ENCODE data around the gene RASGEF1C. TPM values are rescaled to one million over a fixed set of nuclear protein-coding genes. Genes with fewer than 3 reads are reported as not detected.
"Not testable (repeated sequence)": the region's sequence is repeated elsewhere in the genome, so short reads cannot be mapped to it uniquely, and the experiment has no call there.

Gene RASGEF1C
- total and polyA plus RNA-seq, 4 donors, result 0.09 to 0.10 TPM; not detected in 2

GRCh38 chr5:180210961-180211760, 2.1 kb upstream of the RASGEF1C start:
- no peaks in the 10 kb centered on the region for H3K36me3 ChIP-seq (ENCODE audit: control insufficient read depth in 4 of 4, insufficient read depth in 3 of 4, low read depth in 1 of 4, low read length in 3 of 4)
- no peak for TF ChIP-seq HNF4G (IDR thresholded peaks at IDR 0.05)
- no peak for TF ChIP-seq EGR1 (IDR thresholded peaks at IDR 0.05; ENCODE audit: low read depth in 2 of 2)
- no peak for TF ChIP-seq RXRA (IDR thresholded peaks at IDR 0.05)
- no peak for TF ChIP-seq FOXA1 (IDR thresholded peaks at IDR 0.05)
- TF ChIP-seq CTCF (IDR thresholded peaks at IDR 0.05; ENCODE audit: low read depth, low read length, missing input control), result no peak
- TF ChIP-seq ZBTB33 (IDR thresholded peaks at IDR 0.05), result no peak
- no peak for TF ChIP-seq RAD21 (IDR thresholded peaks at IDR 0.05)
- TF ChIP-seq MAX (IDR thresholded peaks at IDR 0.05), result no peak
- TF ChIP-seq HNF4A (conservative IDR thresholded peaks at IDR 0.05), result no peak
- TF ChIP-seq FOXA2 (IDR thresholded peaks at IDR 0.05), result no peak
- TF ChIP-seq TAF1 (conservative IDR thresholded peaks at IDR 0.05), result no peak
- TF ChIP-seq YY1 (IDR thresholded peaks at IDR 0.05), result no peak
- TF ChIP-seq JUND (IDR thresholded peaks at IDR 0.05), result no peak
- no peak for TF ChIP-seq GABPA (IDR thresholded peaks at IDR 0.05 in 1 of 2, conservative IDR thresholded peaks at IDR 0.05 in 1 of 2)
- TF ChIP-seq NR2F2 (IDR thresholded peaks at IDR 0.05), result no peak
- TF ChIP-seq ATF3 (IDR thresholded peaks at IDR 0.05), result no peak
- TF ChIP-seq SP1 (IDR thresholded peaks at IDR 0.05), result no peak
- no peaks in the 10 kb centered on the region for H3K27me3 ChIP-seq (ENCODE audit: control insufficient read depth in 4 of 4, insufficient read depth in 4 of 4, low read length in 3 of 4)
- H3K27ac ChIP-seq (ENCODE audit: low read depth in 1 of 2, low read length in 2 of 2), result no peak overlapping the region
- H3K9me3 ChIP-seq (ENCODE audit: control insufficient read depth in 4 of 4, low read length in 3 of 4), result peaks cover 0 to 8% (median 2%) of the 10 kb centered on the region in 4 donors
- peaks cover 4 to 8% (median 5%) of the 10 kb centered on the region in 4 donors for H3K4me1 ChIP-seq (ENCODE audit: control insufficient read depth in 4 of 4, insufficient read depth in 4 of 4, low read length in 3 of 4)
- H3K4me3 ChIP-seq (ENCODE audit: low read depth in 1 of 3, low read length in 3 of 3), result no peak overlapping the region
- 90% methylated on average over 16 of the region's 16 CpGs for WGBS
- no peak overlapping the region for H3K9ac ChIP-seq (ENCODE audit: low read depth in 1 of 2, low read length in 2 of 2)
- no peak for DNase-seq (ENCODE audit: low spot score)

- H3K4me3 ChIP-seq (ENCODE audit: low read depth in 1 of 3, low read length in 3 of 3); H3K36me3 ChIP-seq (ENCODE audit: control insufficient read depth in 4 of 4, insufficient read depth in 3 of 4, low read depth in 1 of 4, low read length in 3 of 4); H3K27ac ChIP-seq (ENCODE audit: low read depth in 1 of 2, low read length in 2 of 2); H3K9me3 ChIP-seq (ENCODE audit: control insufficient read depth in 4 of 4, low read length in 3 of 4); H3K27me3 ChIP-seq (ENCODE audit: control insufficient read depth in 4 of 4, insufficient read depth in 4 of 4, low read length in 3 of 4); DNase-seq (ENCODE audit: low spot score); H3K4me1 ChIP-seq (ENCODE audit: control insufficient read depth in 4 of 4, insufficient read depth in 4 of 4, low read length in 3 of 4); H3K9ac ChIP-seq (ENCODE audit: low read depth in 1 of 2, low read length in 2 of 2): not testable (repeated sequence)
- 95% methylated on average over 12 of the region's 12 CpGs for WGBS
These were observed 1.1 kb upstream of the RASGEF1C start for GRCh38 chr5:180210077-180210476.

Measured in liver (tissue), 9 donors.